IMR-90 (cell line): ENCODE results near the gene NANOS3. TPM values are rescaled to one million over a fixed set of nuclear protein-coding genes. Genes with fewer than 3 reads are reported as not detected.

ENCODE experiments used
- ATAC-seq: fragments of 200-7000 bp; cut with Tn5 transposase; 2 replicates; pipeline ENCODE4 v1.9.1; 2020; ENCODE audit warnings: low read depth, mild to moderate bottlenecking, moderate library complexity
- BruUV-seq: library from RNA; stranded (reverse); fragments of 400-500 nt; replicated peaks from 2 replicates; lab custom pipeline; 2021; lab: Mats Ljungman, UMichigan
- CTCF ChIA-PET: fragments of 300-600 bp; formaldehyde crosslinking; extraction: SDS; loops from one replicate; lab custom pipeline; 2021; ENCODE audit warnings: antibody characterized with exemption; lab: Yijun Ruan, JAX
- POLR2A ChIA-PET: fragments of 300-600 bp; sonication (Branson Sonifier 250); formaldehyde crosslinking; loops from one replicate; lab custom pipeline; 2022; ENCODE audit warnings: antibody characterized with exemption; ENCODE audit not compliant: unreplicated experiment; lab: Charles Lee
- DNase-seq: peaks from one replicate; pipeline ENCODE4 v3.0.0; 2013
- H2AFZ ChIP-seq: replicated peaks from 2 replicates; pipeline ENCODE3; 2013; ENCODE audit warnings: low read length, mild to moderate bottlenecking; ENCODE audit not compliant: poor library complexity
- H2AK5ac ChIP-seq: 2 replicates; pipeline ENCODE4 v1.6.1; 2013; ENCODE audit warnings: low read depth, low read length, inconsistent platforms
- H2AK9ac ChIP-seq: replicated peaks from 2 replicates; pipeline ENCODE3; 2013; ENCODE audit warnings: mild to moderate bottlenecking, low read depth, low read length, moderate library complexity; ENCODE audit not compliant: poor library complexity
- H2BK120ac ChIP-seq: 2 replicates; pipeline ENCODE4 v1.6.1; 2013; ENCODE audit warnings: low read depth, low read length, inconsistent platforms
- H2BK15ac ChIP-seq: 3 replicates; pipeline ENCODE4 v1.6.1; 2013; ENCODE audit warnings: low read depth, low read length, inconsistent platforms
- H2BK20ac ChIP-seq: 2 replicates; pipeline ENCODE4 v1.6.1; 2013; ENCODE audit warnings: low read depth, mild to moderate bottlenecking, inconsistent platforms, low read length, moderate library complexity
- H2BK5ac ChIP-seq: 2 replicates; pipeline ENCODE4 v1.6.1; 2013; ENCODE audit warnings: mild to moderate bottlenecking, low read depth, low read length, inconsistent platforms; ENCODE audit not compliant: poor library complexity, severe bottlenecking
- H3K14ac ChIP-seq: replicated peaks from 2 replicates; pipeline ENCODE4 v1.6.1; 2013; ENCODE audit warnings: low read depth, low read length, inconsistent platforms
- H3K18ac ChIP-seq: 2 replicates; pipeline ENCODE4 v1.6.1; 2013; ENCODE audit warnings: low read depth, low read length, control low read depth
- H3K23ac ChIP-seq: 2 replicates; pipeline ENCODE4 v1.6.1; 2013; ENCODE audit warnings: low read depth, low read length, inconsistent platforms
- H3K27ac ChIP-seq: 2 replicates; pipeline ENCODE4 v1.5.1; 2013; ENCODE audit warnings: mild to moderate bottlenecking, control low read depth, low read length; ENCODE audit not compliant: insufficient read depth
- H3K27me3 ChIP-seq: 2 replicates; pipeline ENCODE4 v1.6.1; 2013; ENCODE audit warnings: low read length; ENCODE audit not compliant: control insufficient read depth, insufficient read depth
- H3K36me3 ChIP-seq: 2 replicates; pipeline ENCODE4 v1.6.1; 2013; ENCODE audit warnings: low read length, mixed read lengths; ENCODE audit not compliant: control insufficient read depth, insufficient read depth
- H3K4ac ChIP-seq: 2 replicates; pipeline ENCODE4 v1.6.1; 2013; ENCODE audit warnings: low read depth, low read length, inconsistent platforms
- H3K4me1 ChIP-seq: 2 replicates; pipeline ENCODE4 v1.6.1; 2013; ENCODE audit warnings: low read length, mixed read lengths; ENCODE audit not compliant: control insufficient read depth, insufficient read depth
- H3K4me2 ChIP-seq: 2 replicates; pipeline ENCODE4 v1.6.1; 2013; ENCODE audit warnings: low read depth, mild to moderate bottlenecking, control low read depth, low read length, moderate library complexity
- H3K4me3 ChIP-seq: 2 replicates; pipeline ENCODE4 v1.5.1; 2013; ENCODE audit warnings: low read depth, mild to moderate bottlenecking, control low read depth, low read length, moderate library complexity; ENCODE audit not compliant: insufficient read depth
- H3K56ac ChIP-seq: 2 replicates; pipeline ENCODE4 v1.6.1; 2013; ENCODE audit warnings: low read length, inconsistent platforms; ENCODE audit not compliant: insufficient read depth; ENCODE audit errors: extremely low read depth
- H3K79me1 ChIP-seq, 2 experiments: 2 replicates each; pipeline ENCODE4 v1.6.1; 2013; ENCODE audit warnings: low read length in 2 of 2, inconsistent platforms in 1 of 2, low read depth in 1 of 2
- H3K9ac ChIP-seq: 2 replicates; pipeline ENCODE4 v1.6.1; 2013; ENCODE audit warnings: low read depth, low read length, control low read depth
- H3K9me1 ChIP-seq: 2 replicates; pipeline ENCODE4 v1.6.1; 2013; ENCODE audit warnings: low read length, inconsistent platforms; ENCODE audit not compliant: insufficient read depth
- H3K9me3 ChIP-seq: 2 replicates; pipeline ENCODE4 v1.6.1; 2013; ENCODE audit warnings: low read length; ENCODE audit not compliant: control insufficient read depth, insufficient read depth
- H4K20me1 ChIP-seq: 2 replicates; pipeline ENCODE4 v1.6.1; 2013; ENCODE audit warnings: low read length, inconsistent platforms; ENCODE audit not compliant: insufficient read depth
- H4K5ac ChIP-seq: 2 replicates; pipeline ENCODE4 v1.6.1; 2013; ENCODE audit warnings: mild to moderate bottlenecking, low read depth, low read length, control low read depth
- H4K8ac ChIP-seq, 2 experiments: 2 replicates each; pipeline ENCODE4 v1.6.1; 2013; ENCODE audit warnings: low read depth in 2 of 2, low read length in 2 of 2, control low read depth in 1 of 2, inconsistent platforms in 1 of 2
- H4K91ac ChIP-seq: 2 replicates; pipeline ENCODE4 v1.6.1; 2013; ENCODE audit warnings: low read depth, low read length, inconsistent platforms; ENCODE audit not compliant: insufficient read depth
- MAFK ChIP-seq: IDR thresholded peaks from 2 replicates; pipeline ENCODE4 v1.6.1; 2012; ENCODE audit warnings: low read depth, low read length, improper control_type of control experiment
- MAZ ChIP-seq: IDR thresholded peaks from 2 replicates; pipeline ENCODE4 v1.6.1; 2012; ENCODE audit warnings: low read depth, mild to moderate bottlenecking, low read length, improper control_type of control experiment, moderate library complexity, borderline replicate concordance
- WGBS, 2 experiments: methylation state at CpG; one replicate each; pipeline versions ENCODE4 v1.1.5 to v1.1.7; 2013; ENCODE audit warnings: missing lambda C conversion rate in 2 of 2; ENCODE audit not compliant: insufficient read length in 1 of 2; ENCODE audit errors: extremely low coverage in 2 of 2; 5-methylcytosine and 5-hydroxymethylcytosine counted together
- dilution Hi-C: fragments of 300-500 bp; cut with HindIII; formaldehyde crosslinking; loops from one replicate; pipeline ENCODE4 v1.14.3; 2018; ENCODE audit warnings: low sequenced_read_pairs; ENCODE audit not compliant: unreplicated experiment
- in situ Hi-C: fragments of 300-500 bp; cut with MboI; formaldehyde crosslinking; loops from 3 replicates; pipeline ENCODE4 v1.14.3; 2019; ENCODE audit warnings: low sequenced_read_pairs, inconsistent platforms, mixed read lengths
- intact Hi-C: fragments of 100-400 bp; cut with micrococcal nuclease; formaldehyde crosslinking; loops from 2 replicates; pipeline ENCODE4 v1.10.0; 2022
- polyA plus RNA-seq, 3 experiments: library from polyadenylated mRNA; depleted of rRNA; stranded (reverse); fragments of >200 nt; gene quantifications; 2 replicates each; pipeline ENCODE4 v1.2.3, GENCODE V29; 2012; ENCODE audit warnings: low replicate concordance in 1 of 3
- total RNA-seq: library from RNA; depleted of rRNA; stranded (reverse); fragments of >200 nt; gene quantifications from 2 replicates; pipeline ENCODE4 v1.2.3, GENCODE V29; 2012

The NANOS3 gene
- total and polyA plus RNA-seq, 2 of the 4 experiments (the other 2 are of a cell fraction), result 0.63 TPM; not detected in 1

- ATAC-seq (no peak), DNase-seq (no peak)
- H3K36me3 ChIP-seq, result peaks cover 48% of the 10 kb centered on the region
- CTCF ChIA-PET, result interaction anchor here (1.6 kb wide), 1 partner anchor 32 kb away, joined by 4 read pairs; no protein-coding TSS in a partner anchor
- no peak overlapping the region for H3K27ac ChIP-seq
- H4K5ac ChIP-seq, result no peak overlapping the region
- POLR2A ChIA-PET, result no interaction called here
- H3K79me1 ChIP-seq, result peaks cover 10 to 64% of the 10 kb centered on the region in 2 experiments; a peak in 3 of 4 replicates
- H3K4ac ChIP-seq, result no peak overlapping the region
- no peak overlapping the region for H4K8ac ChIP-seq
- H3K56ac ChIP-seq, result no peak overlapping the region
- peaks cover 71% of the 10 kb centered on the region for H4K20me1 ChIP-seq
- dilution Hi-C loops, result no loop called here
- no peaks in the 10 kb centered on the region for H3K27me3 ChIP-seq
- TF ChIP-seq MAFK (no peak), MAZ (peak; percentile 11; the same call in 1 of the 2 replicates)
- no peak overlapping the region for H3K4me3 ChIP-seq
- no TSS peak for BruUV-seq
- intact Hi-C loops, result no loop called here
- H2BK120ac ChIP-seq, result no peak overlapping the region
- H2AFZ ChIP-seq, result no peak overlapping the region
- H2AK5ac ChIP-seq, result no peak overlapping the region
- no peak overlapping the region for H2AK9ac ChIP-seq
- 96% methylated on average over 28 of the region's 47 CpGs; no CpG with 5 or more reads in 1 of the 2 experiments for WGBS, 2 experiments
- H3K23ac ChIP-seq, result no peak overlapping the region
- no peak overlapping the region for H3K9ac ChIP-seq
- H4K91ac ChIP-seq, result no peak overlapping the region
- peaks cover 13% of the 10 kb centered on the region for H3K4me1 ChIP-seq
- H3K9me1 ChIP-seq, result peaks cover 9% of the 10 kb centered on the region
- no peak overlapping the region for H2BK5ac ChIP-seq
- no peak overlapping the region for H3K18ac ChIP-seq
- no peak overlapping the region for H3K4me2 ChIP-seq
- no peak overlapping the region for H2BK20ac ChIP-seq
- H3K14ac ChIP-seq, result no peak overlapping the region
- in situ Hi-C loops, result loop anchor here (25.0 kb wide), 1 partner anchor 1043 kb away; the partner anchor contains the start of genes HOOK2 and JUNB
- no peaks in the 10 kb centered on the region for H3K9me3 ChIP-seq
- H2BK15ac ChIP-seq, result no peak overlapping the region
These were observed 46.7 kb upstream of the NANOS3 start for GRCh38 chr19:13830114-13830740.
